PFSK-1 (cell line): ENCODE measurements around the gene MICU1.

Source experiments
- FOXP2 ChIP-seq: optimal IDR thresholded peaks from 2 replicates; pipeline ENCODE3; 2011; ENCODE audit warnings: borderline replicate concordance, control low read depth, inconsistent platforms; ENCODE audit not compliant: insufficient read depth; ENCODE audit errors: extremely low read length, extremely low read depth
- POLR2AphosphoS5 ChIP-seq: IDR thresholded peaks from 2 replicates; pipeline ENCODE4 v1.6.1; 2012; ENCODE audit warnings: low read depth, mild to moderate bottlenecking, control low read depth, low read length, moderate library complexity
- SIN3A ChIP-seq: IDR thresholded peaks from 2 replicates; pipeline ENCODE4 v1.6.1; 2012; ENCODE audit warnings: mild to moderate bottlenecking, low read length, moderate library complexity, borderline replicate concordance; ENCODE audit not compliant: insufficient read depth
- TAF1 ChIP-seq: IDR thresholded peaks from 2 replicates; pipeline ENCODE4 v1.6.1; 2012; ENCODE audit warnings: low read length, control low read depth, borderline replicate concordance; ENCODE audit not compliant: insufficient read depth
- TF ChIP-seq, protein P1 (sequence below), 2 experiments: IDR thresholded peaks; 2 replicates each; pipeline versions ENCODE4 v1.6.1 to v1.8.0; 2011 to 2012; ENCODE audit warnings: low read depth in 2 of 2, low read length in 2 of 2, control low read depth in 1 of 2, inconsistent platforms in 1 of 2, mild to moderate bottlenecking in 1 of 2, moderate library complexity in 1 of 2; ENCODE audit not compliant: insufficient read depth in 1 of 2

MICU1 gene

DNA sequence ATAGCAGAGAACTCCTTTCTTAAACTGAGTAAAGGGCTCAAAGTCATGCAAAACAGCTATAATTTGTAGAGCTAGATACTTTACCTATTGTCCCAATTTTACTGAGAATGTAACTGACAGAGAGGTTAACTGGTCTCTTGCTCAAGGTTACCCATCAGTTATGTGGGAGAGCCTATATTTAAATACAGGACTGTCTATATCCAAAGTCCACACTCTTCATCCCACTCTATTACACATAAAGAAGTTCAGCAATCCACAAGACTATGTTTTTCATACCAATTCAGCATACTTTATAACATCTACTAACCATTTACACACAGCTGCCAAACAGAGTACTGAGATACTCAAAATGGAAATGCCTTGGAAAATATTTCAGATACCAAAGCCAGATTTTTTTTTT is 100.2 kb downstream of the MICU1 start:
- TF ChIP-seq, protein P1, sequence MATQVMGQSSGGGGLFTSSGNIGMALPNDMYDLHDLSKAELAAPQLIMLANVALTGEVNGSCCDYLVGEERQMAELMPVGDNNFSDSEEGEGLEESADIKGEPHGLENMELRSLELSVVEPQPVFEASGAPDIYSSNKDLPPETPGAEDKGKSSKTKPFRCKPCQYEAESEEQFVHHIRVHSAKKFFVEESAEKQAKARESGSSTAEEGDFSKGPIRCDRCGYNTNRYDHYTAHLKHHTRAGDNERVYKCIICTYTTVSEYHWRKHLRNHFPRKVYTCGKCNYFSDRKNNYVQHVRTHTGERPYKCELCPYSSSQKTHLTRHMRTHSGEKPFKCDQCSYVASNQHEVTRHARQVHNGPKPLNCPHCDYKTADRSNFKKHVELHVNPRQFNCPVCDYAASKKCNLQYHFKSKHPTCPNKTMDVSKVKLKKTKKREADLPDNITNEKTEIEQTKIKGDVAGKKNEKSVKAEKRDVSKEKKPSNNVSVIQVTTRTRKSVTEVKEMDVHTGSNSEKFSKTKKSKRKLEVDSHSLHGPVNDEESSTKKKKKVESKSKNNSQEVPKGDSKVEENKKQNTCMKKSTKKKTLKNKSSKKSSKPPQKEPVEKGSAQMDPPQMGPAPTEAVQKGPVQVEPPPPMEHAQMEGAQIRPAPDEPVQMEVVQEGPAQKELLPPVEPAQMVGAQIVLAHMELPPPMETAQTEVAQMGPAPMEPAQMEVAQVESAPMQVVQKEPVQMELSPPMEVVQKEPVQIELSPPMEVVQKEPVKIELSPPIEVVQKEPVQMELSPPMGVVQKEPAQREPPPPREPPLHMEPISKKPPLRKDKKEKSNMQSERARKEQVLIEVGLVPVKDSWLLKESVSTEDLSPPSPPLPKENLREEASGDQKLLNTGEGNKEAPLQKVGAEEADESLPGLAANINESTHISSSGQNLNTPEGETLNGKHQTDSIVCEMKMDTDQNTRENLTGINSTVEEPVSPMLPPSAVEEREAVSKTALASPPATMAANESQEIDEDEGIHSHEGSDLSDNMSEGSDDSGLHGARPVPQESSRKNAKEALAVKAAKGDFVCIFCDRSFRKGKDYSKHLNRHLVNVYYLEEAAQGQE (IDR thresholded peaks at IDR 0.05; ENCODE audit: insufficient read depth in 1 of 2, low read depth in 2 of 2, low read length in 2 of 2), result no peak
- TF ChIP-seq POLR2AphosphoS5 (no peak), SIN3A (no peak), FOXP2 (no peak), TAF1 (no peak)

DNA sequence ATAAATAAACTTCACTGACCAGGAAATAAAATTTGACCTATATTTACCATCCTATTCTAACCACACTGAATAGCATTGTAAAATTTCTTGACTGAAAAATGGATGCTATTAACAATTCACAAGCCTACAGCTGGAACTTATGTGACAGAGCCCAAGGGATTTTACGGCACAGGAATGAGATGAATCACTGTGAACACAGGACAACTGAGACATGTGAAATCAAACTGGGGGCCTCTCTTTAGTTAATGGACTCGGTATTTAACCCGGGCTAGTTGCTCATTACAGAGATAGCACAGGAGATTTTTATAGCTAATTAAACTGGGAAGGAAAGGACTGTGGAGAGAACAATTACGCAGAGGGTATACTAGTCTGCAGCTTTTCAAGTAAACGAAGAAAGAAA is 100.6 kb downstream of the MICU1 start:
- TF ChIP-seq, protein P1 (IDR thresholded peaks at IDR 0.05; ENCODE audit: insufficient read depth in 1 of 2, low read depth in 2 of 2, low read length in 2 of 2), result no peak
- no peak for TF ChIP-seq TAF1
- no peak for TF ChIP-seq SIN3A
- TF ChIP-seq POLR2AphosphoS5, result no peak
- no peak for TF ChIP-seq FOXP2

DNA sequence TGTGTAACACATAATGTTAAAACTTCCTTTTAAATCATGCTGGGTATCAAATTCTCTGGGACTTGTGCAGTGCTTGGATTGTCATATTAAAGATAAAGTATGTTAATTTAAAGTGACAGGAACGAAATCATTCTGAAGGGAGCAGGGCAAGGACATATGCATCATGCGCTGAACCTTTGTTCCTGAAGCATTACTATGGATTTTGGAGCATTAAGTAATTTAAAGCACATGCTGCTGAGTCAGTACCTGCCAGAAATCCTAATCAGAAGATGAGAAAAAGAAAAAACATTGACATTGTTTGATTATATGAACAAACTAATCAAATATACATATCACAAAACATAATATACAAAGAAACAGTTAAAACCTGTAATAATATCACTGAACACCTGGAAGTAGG is 101.4 kb downstream of the MICU1 start:
- no peak for TF ChIP-seq FOXP2
- no peak for TF ChIP-seq SIN3A

DNA sequence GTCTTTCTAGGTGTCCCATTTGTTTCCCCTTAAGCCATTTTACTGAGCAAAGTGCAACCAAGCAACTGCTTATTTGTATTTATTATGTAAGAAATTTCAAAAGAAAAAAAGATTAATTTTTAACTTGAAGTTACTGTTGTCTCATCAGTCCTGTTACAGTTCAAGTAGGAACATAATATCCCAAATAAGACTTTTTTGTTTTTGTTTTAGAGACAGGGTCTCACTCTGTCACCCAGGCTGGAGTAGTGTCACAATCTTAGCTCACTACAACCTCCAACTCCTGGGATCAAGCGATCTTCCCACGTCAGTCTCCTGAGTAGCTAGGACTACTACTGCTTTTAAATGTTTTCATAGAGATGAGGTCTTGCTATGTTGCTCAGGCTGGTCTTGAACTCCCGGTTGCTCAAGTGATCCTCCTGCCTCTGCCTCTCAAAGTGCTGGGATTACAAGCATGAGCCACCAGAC is 101.9 kb downstream of the MICU1 start:
- TF ChIP-seq SIN3A (no peak), FOXP2 (no peak), TAF1 (no peak), POLR2AphosphoS5 (no peak)
- TF ChIP-seq, protein P1 (IDR thresholded peaks at IDR 0.05; ENCODE audit: insufficient read depth in 1 of 2, low read depth in 2 of 2, low read length in 2 of 2), result no peak

DNA sequence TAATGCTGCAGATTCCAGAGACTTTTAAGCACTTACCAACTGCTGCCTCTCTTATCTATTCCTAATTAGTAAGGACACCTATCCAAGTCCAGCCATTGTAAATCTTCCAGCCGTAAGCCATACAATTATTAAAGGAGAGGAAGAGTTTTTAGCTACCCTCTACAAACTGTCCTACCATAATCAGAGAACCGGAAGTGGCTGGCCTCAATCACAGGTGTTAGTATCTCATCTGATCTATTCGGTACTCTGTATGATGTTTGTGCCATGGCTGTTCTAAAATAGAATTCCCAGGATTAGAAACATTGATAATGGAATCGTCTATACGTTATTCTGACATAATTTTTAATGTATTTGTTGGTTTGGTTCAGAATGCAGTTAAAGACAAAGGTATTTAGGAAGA is 102.8 kb downstream of the MICU1 start:
- TF ChIP-seq SIN3A, result no peak
- TF ChIP-seq TAF1, result no peak
- TF ChIP-seq FOXP2, result no peak
- TF ChIP-seq, protein P1 (IDR thresholded peaks at IDR 0.05; ENCODE audit: insufficient read depth in 1 of 2, low read depth in 2 of 2, low read length in 2 of 2), result no peak
- TF ChIP-seq POLR2AphosphoS5, result no peak
